GM20000 (cell line): ENCODE measurements around the gene RPS5.
"Not testable (repeated sequence)": the region's sequence is repeated elsewhere in the genome, so short reads cannot be mapped to it uniquely, and the experiment has no call there.

ENCODE experiments used
- DNase-seq: peaks from one replicate; pipeline ENCODE4 v3.0.0; 2012; ENCODE audit warnings: low spot score
- CTCF ChIP-seq: IDR thresholded peaks from 2 replicates; pipeline ENCODE4 v1.5.1; 2012; ENCODE audit warnings: mild to moderate bottlenecking, control low read depth; ENCODE audit errors: extremely low read depth, missing control alignments

The RPS5 gene

GRCh38 chr19:58398545-58398944 lies 11.5 kb downstream of the RPS5 start:
- no peak for DNase-seq

GRCh38 chr19:58399903-58400302 lies 12.8 kb downstream of the RPS5 start:
- no peak for DNase-seq
- TF ChIP-seq CTCF: no peak

More at GRCh38 chr19:58398545-58398944, 11.5 kb downstream of the RPS5 start:
- no peak for TF ChIP-seq CTCF

DNA sequence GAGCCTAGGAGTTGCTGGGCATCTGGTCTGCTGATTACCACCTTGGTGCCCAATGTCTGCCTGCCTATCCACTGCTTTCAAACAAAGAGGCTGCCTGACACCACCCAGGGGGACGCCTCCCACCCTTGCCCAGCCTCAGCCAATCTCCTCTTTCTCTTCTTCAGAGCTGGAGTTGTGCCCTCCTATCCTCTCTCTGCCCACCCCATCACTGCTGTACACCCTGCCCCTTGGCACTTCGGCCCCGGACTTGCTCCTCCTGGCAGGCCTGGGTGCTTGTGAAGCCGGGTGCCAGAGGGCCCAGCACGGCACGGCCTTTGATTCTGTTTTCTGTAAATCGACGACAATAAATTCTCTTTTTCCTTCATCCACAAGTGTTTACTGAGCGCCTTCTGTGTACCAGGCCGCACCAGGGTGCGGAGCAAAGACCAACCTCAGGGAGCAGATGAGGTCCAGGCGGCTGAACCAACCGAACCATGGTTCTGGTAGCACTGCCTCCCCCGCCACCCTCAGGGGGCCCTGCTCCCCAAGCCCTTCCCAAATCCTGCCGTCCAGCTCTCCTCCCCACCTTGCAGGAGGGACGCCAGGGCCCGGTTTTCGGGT lies 13.3 kb downstream of the RPS5 start:
- TF ChIP-seq CTCF: no peak
- DNase-seq: no peak

DNA sequence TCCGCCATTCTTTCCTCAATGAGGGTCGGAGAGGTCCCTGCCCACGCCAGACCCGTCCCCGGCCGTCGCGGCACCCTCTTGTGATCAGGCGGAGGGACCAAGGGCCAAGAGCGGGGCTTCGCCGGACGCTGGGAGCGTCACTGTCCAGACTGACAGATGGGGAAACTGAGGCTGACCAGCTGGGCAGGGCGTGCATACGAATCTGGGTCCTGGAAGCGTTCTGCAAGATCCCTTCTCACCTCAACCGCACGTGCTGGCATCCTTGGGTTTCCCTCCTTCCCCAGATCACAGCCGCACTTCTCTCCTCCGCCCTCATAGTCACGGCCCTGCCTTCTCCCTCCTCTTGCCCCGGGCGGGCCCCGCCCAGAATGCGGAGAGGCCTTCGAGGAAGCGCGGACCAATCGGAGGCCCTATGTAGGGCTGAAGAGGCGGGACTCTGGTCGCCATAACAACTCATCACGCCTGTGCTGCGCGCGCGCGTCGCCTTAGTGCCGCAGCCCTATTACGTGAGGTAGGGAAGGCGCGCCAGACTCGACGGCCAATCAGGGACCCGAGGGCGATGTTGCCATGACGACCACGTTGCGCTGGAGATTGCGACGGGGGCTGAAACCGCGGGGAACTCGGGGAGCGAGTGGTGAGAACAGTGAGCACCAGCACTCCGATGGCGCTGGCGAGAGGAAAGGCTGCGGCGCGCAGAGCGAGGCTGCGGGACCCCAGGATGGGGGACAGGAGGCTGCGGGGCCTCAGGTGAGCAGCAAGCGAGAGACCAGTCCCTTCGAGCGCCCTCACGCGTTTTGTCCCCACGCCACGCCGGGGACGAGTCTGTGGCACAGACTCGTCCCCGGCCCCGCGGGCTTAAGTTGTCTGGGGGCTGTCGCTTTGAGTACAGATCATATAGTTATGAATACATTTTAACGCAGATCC lies 14.1 kb downstream of the RPS5 start:
- peak; percentile 99 for DNase-seq
- TF ChIP-seq CTCF: no peak

- DNase-seq: peak; percentile 6
- no peak for TF ChIP-seq CTCF
Observed at GRCh38 chr19:58401840-58402421, 14.9 kb downstream of the RPS5 start.

DNA sequence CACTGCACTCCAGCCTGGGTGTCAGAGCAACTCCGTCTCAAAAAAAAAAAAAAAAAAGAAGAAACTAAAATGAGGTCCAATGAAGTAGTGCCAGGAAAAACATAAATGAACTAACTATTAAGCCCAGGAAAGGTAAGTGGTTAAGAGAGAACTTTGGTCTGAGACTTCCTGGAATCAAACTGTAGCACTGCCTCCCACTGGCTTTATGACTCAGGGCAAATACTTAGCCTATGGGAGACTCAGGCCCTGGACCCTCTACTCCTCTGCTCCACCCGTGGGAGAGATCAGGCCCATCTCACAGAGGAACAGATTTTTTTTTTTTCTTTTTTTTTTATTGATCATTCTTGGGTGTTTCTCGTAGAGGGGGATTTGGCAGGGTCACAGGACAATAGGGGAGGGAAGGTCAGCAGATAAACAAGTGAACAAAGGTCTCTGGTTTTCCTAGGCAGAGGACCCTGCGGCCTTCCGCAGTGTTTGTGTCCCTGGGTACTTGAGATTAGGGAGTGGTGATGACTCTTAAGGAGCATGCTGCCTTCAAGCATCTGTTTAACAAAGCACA lies 16.9 kb downstream of the RPS5 start:
- not testable (repeated sequence) for DNase-seq

DNA sequence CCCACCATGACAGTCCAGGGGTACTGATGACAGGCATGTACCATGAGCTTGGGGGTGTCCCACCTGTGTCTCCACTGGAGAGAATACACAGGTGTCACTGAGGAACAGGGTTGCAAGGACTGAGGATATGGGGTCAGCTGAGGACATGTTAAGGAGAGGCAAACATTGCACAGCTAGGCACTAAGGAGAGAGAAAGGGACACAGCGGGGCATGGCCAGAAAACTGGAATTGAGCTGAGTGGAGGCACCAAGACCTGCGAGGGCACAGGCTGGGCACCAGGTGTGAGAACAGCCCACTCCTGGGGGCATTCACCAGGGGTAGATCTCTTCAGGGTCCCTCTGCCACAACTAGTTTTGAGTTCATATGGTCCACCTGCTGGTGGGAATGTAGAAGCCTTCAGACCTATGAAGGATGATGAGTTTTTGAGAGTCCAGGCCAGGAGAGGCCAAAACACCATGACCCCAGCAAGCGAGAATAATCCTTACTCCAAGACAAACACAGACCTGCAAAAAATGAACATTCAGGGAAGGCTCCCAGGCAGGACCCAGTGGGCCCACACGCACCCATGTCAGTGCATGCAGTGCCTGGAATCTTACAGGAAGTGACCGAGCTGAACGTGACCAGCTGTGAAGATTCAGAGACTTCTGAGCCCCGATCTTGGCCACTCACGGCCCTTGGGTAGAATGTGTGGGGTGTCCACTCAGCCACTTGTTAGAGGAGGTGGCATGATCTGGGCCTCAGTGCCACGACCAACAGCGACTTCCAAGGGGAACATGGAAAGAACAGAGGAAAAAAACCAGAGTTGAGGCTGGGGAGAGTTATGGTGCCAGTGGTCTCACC lies 20.0 kb downstream of the RPS5 start:
- DNase-seq: no peak
- no peak for TF ChIP-seq CTCF
